Progenitor cell of endocrine pancreas (in vitro differentiated cells): Measurements from ENCODE around the gene MED9. TPM values are rescaled to one million over a fixed set of nuclear protein-coding genes. Genes with fewer than 3 reads are reported as not detected.

Experiments
- DNase-seq: peaks from one replicate; pipeline ENCODE4 v3.0.0; 2021; ENCODE audit warnings: low spot score; ENCODE audit not compliant: unreplicated experiment
- H3K27ac Mint-ChIP-seq: 2 replicates; pipeline ENCODE4 v1.8.0; 2021; ENCODE audit warnings: mild to moderate bottlenecking, moderate library complexity, mixed read lengths
- H3K27me3 Mint-ChIP-seq: 2 replicates; pipeline ENCODE4 v1.8.0; 2021; ENCODE audit warnings: mixed read lengths
- H3K36me3 Mint-ChIP-seq: 2 replicates; pipeline ENCODE4 v1.8.0; 2022; ENCODE audit warnings: mixed read lengths; ENCODE audit not compliant: insufficient read depth
- H3K4me1 Mint-ChIP-seq: 2 replicates; pipeline ENCODE4 v1.8.0; 2021; ENCODE audit warnings: low read depth, mixed read lengths
- H3K4me3 Mint-ChIP-seq: 2 replicates; pipeline ENCODE4 v1.8.0; 2021; ENCODE audit warnings: low read depth, mild to moderate bottlenecking, moderate library complexity, mixed read lengths
- H3K9me3 Mint-ChIP-seq: 2 replicates; pipeline ENCODE4 v1.8.0; 2021; ENCODE audit warnings: low read depth, mixed read lengths
- CTCF ChIP-seq: fragments of 200-600 bp; sonication (generic); IDR thresholded peaks from one replicate; pipeline ENCODE4 v1.5.0; 2021; ENCODE audit warnings: antibody characterized with exemption, mild to moderate bottlenecking; ENCODE audit not compliant: unreplicated experiment
- total RNA-seq: library from RNA; stranded (reverse); gene quantifications from 2 replicates; pipeline ENCODE4 v1.2.1, GENCODE V29; 2021

The MED9 gene
- total RNA-seq, 1 donor from 2014 or later: 17.0 TPM

GRCh38 chr17:17500999-17501605, 24.3 kb downstream of the MED9 start:
- no peak for DNase-seq
- Mint-ChIP-seq H3K9me3 (no peaks in the 10 kb centered on the region), H3K4me1 (no peaks in the 10 kb centered on the region), H3K36me3 (no peaks in the 10 kb centered on the region), H3K4me3 (no peak overlapping the region), H3K27ac (no peak overlapping the region), H3K27me3 (peaks cover 11% of the 10 kb centered on the region)
- TF ChIP-seq CTCF: peak; percentile 48

GRCh38 chr17:17502741-17503565, 26.2 kb downstream of the MED9 start:
- Mint-ChIP-seq H3K9me3 (no peaks in the 10 kb centered on the region), H3K36me3 (no peaks in the 10 kb centered on the region), H3K4me3 (no peak overlapping the region), H3K27ac (no peak overlapping the region), H3K27me3 (peaks cover 11% of the 10 kb centered on the region), H3K4me1 (no peaks in the 10 kb centered on the region)
- no peak for TF ChIP-seq CTCF
- DNase-seq: no peak

GRCh38 chr17:17503566-17504130, 26.8 kb downstream of the MED9 start:
- TF ChIP-seq CTCF: no peak
- Mint-ChIP-seq H3K9me3 (no peaks in the 10 kb centered on the region), H3K4me1 (no peaks in the 10 kb centered on the region), H3K36me3 (no peaks in the 10 kb centered on the region), H3K4me3 (no peak overlapping the region), H3K27me3 (peaks cover 11% of the 10 kb centered on the region), H3K27ac (no peak overlapping the region)
- DNase-seq: no peak

DNA sequence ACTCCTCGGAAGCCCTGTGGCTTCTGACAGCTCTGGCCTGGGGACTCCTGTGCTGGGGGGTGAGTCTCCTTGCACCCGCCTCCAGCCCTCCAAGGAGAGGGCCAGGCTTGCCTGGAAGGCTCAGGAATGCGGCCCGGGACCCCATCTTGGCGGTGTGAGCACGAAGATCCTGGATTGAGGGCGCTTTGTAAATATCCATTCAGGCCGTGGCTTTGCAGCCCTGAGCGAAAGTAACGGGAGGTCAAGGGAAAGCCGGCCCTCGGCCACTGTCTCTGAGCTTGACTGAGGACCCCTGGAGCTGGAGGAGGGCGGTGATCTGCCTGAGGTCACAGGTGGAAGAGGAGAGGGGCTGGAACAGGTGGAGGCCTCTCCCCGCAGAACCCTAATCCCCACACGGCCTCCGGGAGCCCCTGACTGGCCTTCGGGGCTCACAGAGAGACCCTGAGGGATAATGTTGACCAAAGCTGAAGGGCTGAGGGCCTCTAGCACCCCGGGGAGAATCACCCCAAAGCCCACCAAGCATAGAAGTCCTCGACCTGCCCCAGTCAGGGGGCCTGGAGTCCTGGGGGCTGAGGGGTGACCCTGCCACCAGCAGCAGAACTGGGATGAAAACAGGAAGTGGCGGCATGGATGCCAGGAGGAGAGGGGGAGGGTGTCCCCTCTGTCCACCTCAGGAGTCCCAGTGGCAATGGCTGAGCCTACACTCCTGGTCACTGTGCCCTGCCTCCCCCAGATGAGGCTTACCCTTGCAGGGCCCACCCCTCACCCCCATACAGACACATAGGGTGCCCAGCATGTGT, 27.7 kb downstream of the MED9 start:
- peaks cover 7% of the 10 kb centered on the region for H3K27me3 Mint-ChIP-seq
- no peak overlapping the region for H3K4me3 Mint-ChIP-seq

More for the DNA sequence above, 27.7 kb downstream of the MED9 start:
- Mint-ChIP-seq H3K4me1 (no peaks in the 10 kb centered on the region), H3K9me3 (no peaks in the 10 kb centered on the region), H3K36me3 (no peaks in the 10 kb centered on the region), H3K27ac (no peak overlapping the region)
- DNase-seq: no peak
- no peak for TF ChIP-seq CTCF
